IMR-90 (cell line): Measurements from ENCODE around the gene DAD1. TPM values are rescaled to one million over a fixed set of nuclear protein-coding genes. Genes with fewer than 3 reads are reported as not detected.

Experiments
- ATAC-seq: fragments of 200-7000 bp; cut with Tn5 transposase; 2 replicates; pipeline ENCODE4 v1.9.1; 2020; ENCODE audit warnings: low read depth, mild to moderate bottlenecking, moderate library complexity
- BruUV-seq: library from RNA; stranded (reverse); fragments of 400-500 nt; replicated peaks from 2 replicates; lab custom pipeline; 2021; lab: Mats Ljungman, UMichigan
- CTCF ChIA-PET: fragments of 300-600 bp; formaldehyde crosslinking; extraction: SDS; loops from one replicate; lab custom pipeline; 2021; ENCODE audit warnings: antibody characterized with exemption; lab: Yijun Ruan, JAX
- POLR2A ChIA-PET: fragments of 300-600 bp; sonication (Branson Sonifier 250); formaldehyde crosslinking; loops from one replicate; lab custom pipeline; 2022; ENCODE audit warnings: antibody characterized with exemption; ENCODE audit not compliant: unreplicated experiment; lab: Charles Lee
- DNase-seq: peaks from one replicate; pipeline ENCODE4 v3.0.0; 2013
- H2AFZ ChIP-seq: replicated peaks from 2 replicates; pipeline ENCODE3; 2013; ENCODE audit warnings: low read length, mild to moderate bottlenecking; ENCODE audit not compliant: poor library complexity
- H2AK5ac ChIP-seq: 2 replicates; pipeline ENCODE4 v1.6.1; 2013; ENCODE audit warnings: low read depth, low read length, inconsistent platforms
- H2AK9ac ChIP-seq: replicated peaks from 2 replicates; pipeline ENCODE3; 2013; ENCODE audit warnings: mild to moderate bottlenecking, low read depth, low read length, moderate library complexity; ENCODE audit not compliant: poor library complexity
- H2BK120ac ChIP-seq: 2 replicates; pipeline ENCODE4 v1.6.1; 2013; ENCODE audit warnings: low read depth, low read length, inconsistent platforms
- H2BK15ac ChIP-seq: 3 replicates; pipeline ENCODE4 v1.6.1; 2013; ENCODE audit warnings: low read depth, low read length, inconsistent platforms
- H2BK20ac ChIP-seq: 2 replicates; pipeline ENCODE4 v1.6.1; 2013; ENCODE audit warnings: low read depth, mild to moderate bottlenecking, inconsistent platforms, low read length, moderate library complexity
- H2BK5ac ChIP-seq: 2 replicates; pipeline ENCODE4 v1.6.1; 2013; ENCODE audit warnings: mild to moderate bottlenecking, low read depth, low read length, inconsistent platforms; ENCODE audit not compliant: poor library complexity, severe bottlenecking
- H3K14ac ChIP-seq: replicated peaks from 2 replicates; pipeline ENCODE4 v1.6.1; 2013; ENCODE audit warnings: low read depth, low read length, inconsistent platforms
- H3K18ac ChIP-seq: 2 replicates; pipeline ENCODE4 v1.6.1; 2013; ENCODE audit warnings: low read depth, low read length, control low read depth
- H3K23ac ChIP-seq: 2 replicates; pipeline ENCODE4 v1.6.1; 2013; ENCODE audit warnings: low read depth, low read length, inconsistent platforms
- H3K27ac ChIP-seq: 2 replicates; pipeline ENCODE4 v1.5.1; 2013; ENCODE audit warnings: mild to moderate bottlenecking, control low read depth, low read length; ENCODE audit not compliant: insufficient read depth
- H3K27me3 ChIP-seq: 2 replicates; pipeline ENCODE4 v1.6.1; 2013; ENCODE audit warnings: low read length; ENCODE audit not compliant: control insufficient read depth, insufficient read depth
- H3K36me3 ChIP-seq: 2 replicates; pipeline ENCODE4 v1.6.1; 2013; ENCODE audit warnings: low read length, mixed read lengths; ENCODE audit not compliant: control insufficient read depth, insufficient read depth
- H3K4ac ChIP-seq: 2 replicates; pipeline ENCODE4 v1.6.1; 2013; ENCODE audit warnings: low read depth, low read length, inconsistent platforms
- H3K4me1 ChIP-seq: 2 replicates; pipeline ENCODE4 v1.6.1; 2013; ENCODE audit warnings: low read length, mixed read lengths; ENCODE audit not compliant: control insufficient read depth, insufficient read depth
- H3K4me2 ChIP-seq: 2 replicates; pipeline ENCODE4 v1.6.1; 2013; ENCODE audit warnings: low read depth, mild to moderate bottlenecking, control low read depth, low read length, moderate library complexity
- H3K4me3 ChIP-seq: 2 replicates; pipeline ENCODE4 v1.5.1; 2013; ENCODE audit warnings: low read depth, mild to moderate bottlenecking, control low read depth, low read length, moderate library complexity; ENCODE audit not compliant: insufficient read depth
- H3K56ac ChIP-seq: 2 replicates; pipeline ENCODE4 v1.6.1; 2013; ENCODE audit warnings: low read length, inconsistent platforms; ENCODE audit not compliant: insufficient read depth; ENCODE audit errors: extremely low read depth
- H3K79me1 ChIP-seq, 2 experiments: 2 replicates each; pipeline ENCODE4 v1.6.1; 2013; ENCODE audit warnings: low read length in 2 of 2, inconsistent platforms in 1 of 2, low read depth in 1 of 2
- H3K9ac ChIP-seq: 2 replicates; pipeline ENCODE4 v1.6.1; 2013; ENCODE audit warnings: low read depth, low read length, control low read depth
- H3K9me1 ChIP-seq: 2 replicates; pipeline ENCODE4 v1.6.1; 2013; ENCODE audit warnings: low read length, inconsistent platforms; ENCODE audit not compliant: insufficient read depth
- H3K9me3 ChIP-seq: 2 replicates; pipeline ENCODE4 v1.6.1; 2013; ENCODE audit warnings: low read length; ENCODE audit not compliant: control insufficient read depth, insufficient read depth
- H4K20me1 ChIP-seq: 2 replicates; pipeline ENCODE4 v1.6.1; 2013; ENCODE audit warnings: low read length, inconsistent platforms; ENCODE audit not compliant: insufficient read depth
- H4K5ac ChIP-seq: 2 replicates; pipeline ENCODE4 v1.6.1; 2013; ENCODE audit warnings: mild to moderate bottlenecking, low read depth, low read length, control low read depth
- H4K8ac ChIP-seq, 2 experiments: 2 replicates each; pipeline ENCODE4 v1.6.1; 2013; ENCODE audit warnings: low read depth in 2 of 2, low read length in 2 of 2, control low read depth in 1 of 2, inconsistent platforms in 1 of 2
- H4K91ac ChIP-seq: 2 replicates; pipeline ENCODE4 v1.6.1; 2013; ENCODE audit warnings: low read depth, low read length, inconsistent platforms; ENCODE audit not compliant: insufficient read depth
- CEBPB ChIP-seq: IDR thresholded peaks from 2 replicates; pipeline ENCODE4 v1.6.1; 2012; ENCODE audit warnings: low read depth, low read length, improper control_type of control experiment
- CHD1 ChIP-seq: IDR thresholded peaks from 2 replicates; pipeline ENCODE4 v1.6.1; 2012; ENCODE audit warnings: low read depth, low read length, improper control_type of control experiment
- MAFK ChIP-seq: IDR thresholded peaks from 2 replicates; pipeline ENCODE4 v1.6.1; 2012; ENCODE audit warnings: low read depth, low read length, improper control_type of control experiment
- POLR2A ChIP-seq: IDR thresholded peaks from 2 replicates; pipeline ENCODE4 v1.6.1; 2012; ENCODE audit warnings: mild to moderate bottlenecking, low read depth, low read length
- RAD21 ChIP-seq: IDR thresholded peaks from 2 replicates; pipeline ENCODE4 v1.6.1; 2012; ENCODE audit warnings: low read length, improper control_type of control experiment
- SMC3 ChIP-seq: fragments of 150-350 bp; IDR thresholded peaks from 2 replicates; pipeline ENCODE4 v1.6.1; 2016; ENCODE audit warnings: low read depth, mild to moderate bottlenecking, antibody characterized with exemption, low read length, moderate library complexity
- WGBS, 2 experiments: methylation state at CpG; one replicate each; pipeline versions ENCODE4 v1.1.5 to v1.1.7; 2013; ENCODE audit warnings: missing lambda C conversion rate in 2 of 2; ENCODE audit not compliant: insufficient read length in 1 of 2; ENCODE audit errors: extremely low coverage in 2 of 2; 5-methylcytosine and 5-hydroxymethylcytosine counted together
- dilution Hi-C: fragments of 300-500 bp; cut with HindIII; formaldehyde crosslinking; loops from one replicate; pipeline ENCODE4 v1.14.3; 2018; ENCODE audit warnings: low sequenced_read_pairs; ENCODE audit not compliant: unreplicated experiment
- in situ Hi-C: fragments of 300-500 bp; cut with MboI; formaldehyde crosslinking; loops from 3 replicates; pipeline ENCODE4 v1.14.3; 2019; ENCODE audit warnings: low sequenced_read_pairs, inconsistent platforms, mixed read lengths
- intact Hi-C: fragments of 100-400 bp; cut with micrococcal nuclease; formaldehyde crosslinking; loops from 2 replicates; pipeline ENCODE4 v1.10.0; 2022
- polyA plus RNA-seq, 3 experiments: library from polyadenylated mRNA; depleted of rRNA; stranded (reverse); fragments of >200 nt; gene quantifications; 2 replicates each; pipeline ENCODE4 v1.2.3, GENCODE V29; 2012; ENCODE audit warnings: low replicate concordance in 1 of 3
- total RNA-seq: library from RNA; depleted of rRNA; stranded (reverse); fragments of >200 nt; gene quantifications from 2 replicates; pipeline ENCODE4 v1.2.3, GENCODE V29; 2012
- TF ChIP-seq, protein P1 (sequence below): fragments of 150-350 bp; IDR thresholded peaks from 2 replicates; pipeline ENCODE4 v1.6.1; 2016; ENCODE audit warnings: low read depth, mild to moderate bottlenecking, low read length, moderate library complexity, borderline replicate concordance

The DAD1 gene
- total and polyA plus RNA-seq, 2 of the 4 experiments (the other 2 are of a cell fraction): 396 to 496 TPM

GRCh38 chr14:22579236-22579635 is 9.8 kb downstream of the DAD1 start:
- ChIA-PET POLR2A (no interaction called here), CTCF (no interaction called here)
- H2AFZ ChIP-seq: no peak overlapping the region
- H3K56ac ChIP-seq: no peak overlapping the region
- in situ Hi-C loops (loop anchor here (5.0 kb wide), 1 partner anchor 73 kb away; no protein-coding TSS in a partner anchor), dilution Hi-C loops (no loop called here), intact Hi-C loops (no loop called here)
- no peaks in the 10 kb centered on the region for H3K27me3 ChIP-seq
- H3K27ac ChIP-seq: no peak overlapping the region
- BruUV-seq: no TSS peak
- H3K4me2 ChIP-seq: no peak overlapping the region
- WGBS, 2 experiments: 71% methylated on average over 1 of the region's 2 CpGs; no CpG with 5 or more reads in 1 of the 2 experiments
- H3K79me1 ChIP-seq: peaks cover 21 to 46% of the 10 kb centered on the region in 2 experiments
- no peaks in the 10 kb centered on the region for H3K9me3 ChIP-seq
- TF ChIP-seq RAD21: no peak
- no peak for TF ChIP-seq CEBPB
- no peak for TF ChIP-seq MAFK
- no peak for TF ChIP-seq SMC3
- TF ChIP-seq, protein P1, sequence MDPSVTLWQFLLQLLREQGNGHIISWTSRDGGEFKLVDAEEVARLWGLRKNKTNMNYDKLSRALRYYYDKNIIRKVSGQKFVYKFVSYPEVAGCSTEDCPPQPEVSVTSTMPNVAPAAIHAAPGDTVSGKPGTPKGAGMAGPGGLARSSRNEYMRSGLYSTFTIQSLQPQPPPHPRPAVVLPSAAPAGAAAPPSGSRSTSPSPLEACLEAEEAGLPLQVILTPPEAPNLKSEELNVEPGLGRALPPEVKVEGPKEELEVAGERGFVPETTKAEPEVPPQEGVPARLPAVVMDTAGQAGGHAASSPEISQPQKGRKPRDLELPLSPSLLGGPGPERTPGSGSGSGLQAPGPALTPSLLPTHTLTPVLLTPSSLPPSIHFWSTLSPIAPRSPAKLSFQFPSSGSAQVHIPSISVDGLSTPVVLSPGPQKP: no peak
- TF ChIP-seq CHD1: no peak
- no peak for TF ChIP-seq POLR2A
- no peak overlapping the region for H2BK20ac ChIP-seq
- ATAC-seq (no peak), DNase-seq (no peak)
- H4K8ac ChIP-seq: no peak overlapping the region
- no peak overlapping the region for H4K91ac ChIP-seq
- H3K9me1 ChIP-seq: peaks cover 7% of the 10 kb centered on the region
- H3K18ac ChIP-seq: no peak overlapping the region
- H4K5ac ChIP-seq: no peak overlapping the region
- no peak overlapping the region for H2BK120ac ChIP-seq
- H3K36me3 ChIP-seq: peaks cover 10% of the 10 kb centered on the region
- no peak overlapping the region for H3K4me3 ChIP-seq
- peaks cover 37% of the 10 kb centered on the region for H4K20me1 ChIP-seq
- H2AK9ac ChIP-seq: no peak overlapping the region
- no peak overlapping the region for H2AK5ac ChIP-seq
- no peak overlapping the region for H3K23ac ChIP-seq
- H3K4me1 ChIP-seq: peaks cover 2% of the 10 kb centered on the region; the same call in 1 of the 2 replicates
- no peak overlapping the region for H2BK15ac ChIP-seq
- H2BK5ac ChIP-seq: no peak overlapping the region
- no peak overlapping the region for H3K14ac ChIP-seq
- no peak overlapping the region for H3K9ac ChIP-seq
- no peak overlapping the region for H3K4ac ChIP-seq
